Measurements from ENCODE around the gene POLR2A. TPM values are rescaled to one million over a fixed set of nuclear protein-coding genes. Genes with fewer than 3 reads are reported as not detected.

Gene POLR2A
- total and polyA plus RNA-seq, 3 experiments from 2014 or later = 69.6 to 192 (median 190) TPM

DNA sequence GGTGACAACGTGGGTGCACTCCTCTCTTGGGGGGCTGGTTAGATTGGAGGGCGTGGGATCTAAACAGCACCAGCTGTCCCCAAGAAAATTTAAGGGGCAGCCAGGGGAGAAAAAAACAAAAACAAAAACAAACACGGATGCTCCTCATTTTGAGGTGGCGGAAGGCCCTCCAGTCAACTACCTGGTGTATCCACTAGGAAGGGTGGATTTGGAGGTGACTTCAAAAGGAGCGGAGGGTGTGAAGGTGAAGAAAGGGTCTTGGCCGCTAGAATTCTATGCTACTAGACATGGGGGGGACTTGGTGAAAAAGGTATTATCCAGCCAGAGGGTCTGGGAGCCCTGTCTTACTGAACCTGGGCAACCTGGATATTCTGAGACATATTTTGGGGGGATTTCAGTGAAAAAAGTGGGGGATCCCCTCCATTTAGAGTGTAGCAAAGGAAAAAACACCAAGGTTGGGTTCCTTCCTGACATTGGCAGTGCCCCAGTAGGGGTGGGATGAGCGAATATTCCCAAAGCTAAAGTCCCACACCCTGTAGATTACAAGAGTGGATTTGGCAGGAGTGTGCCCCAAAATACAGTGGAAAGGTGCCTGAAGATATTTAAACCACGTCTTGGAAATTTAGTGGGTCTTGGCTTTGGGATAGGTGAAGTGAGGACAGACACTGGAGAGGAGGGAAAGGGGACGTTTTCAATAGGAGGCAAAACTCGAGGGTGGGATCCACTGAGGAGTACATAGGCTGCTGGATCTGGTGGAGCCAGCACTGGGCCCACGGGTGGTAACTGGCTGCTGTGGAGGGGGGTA is 45.3 kb upstream of the POLR2A start:
- H3K27me3 ChIP-seq (ENCODE audit: insufficient read depth, low read length, poor library complexity, severe bottlenecking) = peaks cover 36% of the 10 kb centered on the region
- POLR2A ChIA-PET = interaction anchor here (0.9 to 4.5 kb wide), 5 partner anchors 15 to 122 kb away, joined by 3 to 48 read pairs (median 6); partner anchors contain the start of genes POLR2A and ZBTB4

GRCh38 chr17:7439462-7440112 is 44.6 kb upstream of the POLR2A start, which contains the start of gene FGF11:
FGF11 (plus strand) TSS chr17:7439512; CDS start chr17:7439621, 109 bp downstream.
- H3K9me3 Mint-ChIP-seq = no peaks in the 10 kb centered on the region

More for the DNA sequence above, 45.3 kb upstream of the POLR2A start:
- Mint-ChIP-seq H3K27me3 (peaks cover 36 to 42% of the 10 kb centered on the region in 2 donors), H3K4me3 (peak overlapping the region; percentile 8 to 81 (median 61)), H3K4me1 (peaks cover 33 to 56% (median 46%) of the 10 kb centered on the region in 3 donors), H3K27ac (peak overlapping the region; percentile 4 to 71 (median 56)), H3K9me3 (no peaks in the 10 kb centered on the region), H3K36me3 (peaks cover 4 to 10% (median 7%) of the 10 kb centered on the region in 3 donors)
- Histone ChIP-seq H3K4me3 (ENCODE audit: low read length) (peak overlapping the region; percentile 24), H3K4me1 (ENCODE audit: insufficient read depth, low read length) (peaks cover 50% of the 10 kb centered on the region), H3K9me3 (ENCODE audit: low read length) (no peaks in the 10 kb centered on the region), H3K27ac (ENCODE audit: low read depth, low read length) (no peak overlapping the region), H3K36me3 (ENCODE audit: insufficient read depth, low read length) (no peaks in the 10 kb centered on the region)
- CTCF ChIA-PET = interaction anchor here (0.9 to 5.1 kb wide), 6 partner anchors 16 to 83 kb away, joined by 3 to 78 read pairs (median 26); partner anchors contain the start of genes POLR2A, TMEM95 and ZBTB4
- no peak for DNase-seq

DNA sequence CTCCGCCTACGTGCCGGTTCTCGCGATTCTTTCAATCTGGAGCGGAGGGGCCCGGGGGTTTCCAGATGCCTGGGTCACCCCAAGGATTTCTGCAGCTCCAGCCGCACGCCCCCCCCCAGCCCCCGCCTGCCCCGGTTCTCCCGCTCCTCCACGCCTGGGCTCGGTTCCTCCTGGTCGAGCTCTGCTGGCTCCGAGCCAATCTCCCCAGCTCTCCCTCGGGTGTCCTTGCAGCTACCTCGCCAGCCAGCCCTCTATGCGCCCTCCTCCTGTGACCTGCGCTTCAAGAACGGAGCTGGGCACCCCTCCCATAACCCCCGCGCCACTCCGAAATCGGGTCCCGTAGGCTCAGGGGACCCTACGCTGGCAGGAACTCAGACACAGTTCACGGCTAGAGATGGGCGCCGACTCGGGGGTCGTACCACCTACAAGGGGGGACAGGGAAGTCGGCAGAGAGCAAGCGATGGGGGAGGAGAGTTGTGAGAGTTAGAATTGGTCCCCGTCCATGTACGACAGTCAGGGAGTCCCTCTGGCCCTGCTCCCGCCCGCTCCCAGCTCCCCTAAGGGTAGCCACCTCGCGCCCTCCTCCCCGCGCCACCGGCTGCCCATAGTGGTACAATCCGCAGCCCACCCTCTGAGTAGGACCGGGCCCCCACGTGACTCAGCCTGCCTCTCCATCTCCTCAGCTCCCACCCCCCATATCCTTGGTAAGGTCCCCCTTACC is 43.9 kb upstream of the POLR2A start:
- CTCF ChIA-PET = interaction anchor here (1.0 to 1.6 kb wide), 4 partner anchors 39 to 120 kb away, joined by 3 to 5 read pairs (median 3); partner anchors contain the start of gene ZBTB4
- peaks cover 41 to 54% of the 10 kb centered on the region in 2 donors for H3K27me3 Mint-ChIP-seq
- peak overlapping the region in 3 of 8 donors; percentile 33 to 54 (median 39) for H3K27ac Mint-ChIP-seq
- H3K9me3 ChIP-seq (ENCODE audit: low read length) = no peaks in the 10 kb centered on the region
- no peaks in the 10 kb centered on the region for H3K9me3 Mint-ChIP-seq
- peak overlapping the region; percentile 52 to 81 (median 73) for H3K4me3 Mint-ChIP-seq
- DNase-seq = peak in 4 of 5 donors; percentile 11 to 61 (median 32)
- no peak overlapping the region for H3K27ac ChIP-seq (ENCODE audit: low read depth, low read length)
- H3K4me3 ChIP-seq (ENCODE audit: low read length) = peak overlapping the region; percentile 41
- POLR2A ChIA-PET = interaction anchor here (1.1 to 2.2 kb wide), 5 partner anchors 15 to 120 kb away, joined by 3 to 11 read pairs (median 3); partner anchors contain the start of gene ZBTB4
- H3K4me1 ChIP-seq (ENCODE audit: insufficient read depth, low read length) = peaks cover 54% of the 10 kb centered on the region
- H3K36me3 Mint-ChIP-seq = peaks cover 4 to 9% (median 7%) of the 10 kb centered on the region in 3 donors
- peaks cover 48% of the 10 kb centered on the region for H3K27me3 ChIP-seq (ENCODE audit: insufficient read depth, low read length, poor library complexity, severe bottlenecking)
- H3K36me3 ChIP-seq (ENCODE audit: insufficient read depth, low read length) = no peaks in the 10 kb centered on the region
- H3K4me1 Mint-ChIP-seq = peaks cover 34 to 58% (median 48%) of the 10 kb centered on the region in 3 donors

More at GRCh38 chr17:7439462-7440112, 44.6 kb upstream of the POLR2A start, which contains the start of gene FGF11:
- POLR2A ChIA-PET = interaction anchor here (1.1 to 2.2 kb wide), 5 partner anchors 15 to 121 kb away, joined by 3 to 11 read pairs (median 3); partner anchors contain the start of gene ZBTB4
- H3K36me3 Mint-ChIP-seq = peaks cover 4 to 10% (median 7%) of the 10 kb centered on the region in 3 donors
- peak within 1 kb of the TSS; percentile 41 for H3K4me3 ChIP-seq (ENCODE audit: low read length)
- CTCF ChIA-PET = interaction anchor here (1.0 to 5.1 kb wide), 3 partner anchors 40 to 84 kb away, joined by 3 to 78 read pairs (median 3); partner anchors contain the start of genes TMEM95 and ZBTB4
- no peaks in the 10 kb centered on the region for H3K36me3 ChIP-seq (ENCODE audit: insufficient read depth, low read length)
- peaks cover 33 to 56% (median 47%) of the 10 kb centered on the region in 3 donors for H3K4me1 Mint-ChIP-seq
- peaks cover 41 to 49% of the 10 kb centered on the region in 2 donors for H3K27me3 Mint-ChIP-seq
- peak within 1 kb of the TSS; percentile 39 to 71 (median 56) for H3K27ac Mint-ChIP-seq
- H3K4me3 Mint-ChIP-seq = peak within 1 kb of the TSS; percentile 52 to 81 (median 73)
- no peaks in the 10 kb centered on the region for H3K9me3 ChIP-seq (ENCODE audit: low read length)
- H3K27me3 ChIP-seq (ENCODE audit: insufficient read depth, low read length, poor library complexity, severe bottlenecking) = peaks cover 43% of the 10 kb centered on the region
- no peak for DNase-seq
- peaks cover 50% of the 10 kb centered on the region for H3K4me1 ChIP-seq (ENCODE audit: insufficient read depth, low read length)
- no peak within 1 kb of the TSS for H3K27ac ChIP-seq (ENCODE audit: low read depth, low read length)

DNA sequence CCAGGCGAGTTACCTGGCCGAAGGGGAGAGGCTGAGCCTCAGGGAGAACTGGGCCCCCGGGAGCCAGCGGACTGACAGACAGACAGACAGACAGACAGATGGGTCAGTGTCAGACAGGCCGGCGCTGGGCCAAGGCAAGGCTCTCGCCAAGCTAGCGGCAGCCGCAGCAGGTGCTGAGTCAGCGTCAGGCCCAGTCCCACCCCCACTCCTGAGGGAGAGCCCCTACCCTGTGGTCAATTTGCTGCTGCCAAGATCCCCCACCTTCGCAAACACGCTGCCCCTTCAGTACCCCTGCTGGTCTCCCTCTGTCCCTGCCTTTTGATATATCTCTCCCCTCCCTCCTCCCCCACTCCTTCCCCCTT is 43.4 kb upstream of the POLR2A start:
- Histone ChIP-seq H3K9me3 (ENCODE audit: low read length) (no peaks in the 10 kb centered on the region), H3K27me3 (ENCODE audit: insufficient read depth, low read length, poor library complexity, severe bottlenecking) (peaks cover 53% of the 10 kb centered on the region), H3K36me3 (ENCODE audit: insufficient read depth, low read length) (no peaks in the 10 kb centered on the region), H3K4me1 (ENCODE audit: insufficient read depth, low read length) (peaks cover 59% of the 10 kb centered on the region), H3K27ac (ENCODE audit: low read depth, low read length) (no peak overlapping the region), H3K4me3 (ENCODE audit: low read length) (no peak overlapping the region)
- peaks cover 4 to 9% (median 6%) of the 10 kb centered on the region in 3 donors for H3K36me3 Mint-ChIP-seq
- H3K27me3 Mint-ChIP-seq = peaks cover 45 to 60% of the 10 kb centered on the region in 2 donors
- H3K4me3 Mint-ChIP-seq = peak overlapping the region in 4 of 7 donors; percentile 52 to 78 (median 75)
- no peak overlapping the region for H3K27ac Mint-ChIP-seq
- H3K4me1 Mint-ChIP-seq = peaks cover 36 to 61% (median 51%) of the 10 kb centered on the region in 3 donors
- DNase-seq = no peak
- ChIA-PET POLR2A (interaction anchor here (0.5 to 2.2 kb wide), 6 partner anchors 9 to 57 kb away, joined by 3 to 11 read pairs (median 4); partner anchors contain the start of gene ZBTB4), CTCF (interaction anchor here (0.8 to 1.6 kb wide), 6 partner anchors 38 to 120 kb away, joined by 3 to 5 read pairs (median 3); partner anchors contain the start of gene ZBTB4)
- no peaks in the 10 kb centered on the region for H3K9me3 Mint-ChIP-seq

DNA sequence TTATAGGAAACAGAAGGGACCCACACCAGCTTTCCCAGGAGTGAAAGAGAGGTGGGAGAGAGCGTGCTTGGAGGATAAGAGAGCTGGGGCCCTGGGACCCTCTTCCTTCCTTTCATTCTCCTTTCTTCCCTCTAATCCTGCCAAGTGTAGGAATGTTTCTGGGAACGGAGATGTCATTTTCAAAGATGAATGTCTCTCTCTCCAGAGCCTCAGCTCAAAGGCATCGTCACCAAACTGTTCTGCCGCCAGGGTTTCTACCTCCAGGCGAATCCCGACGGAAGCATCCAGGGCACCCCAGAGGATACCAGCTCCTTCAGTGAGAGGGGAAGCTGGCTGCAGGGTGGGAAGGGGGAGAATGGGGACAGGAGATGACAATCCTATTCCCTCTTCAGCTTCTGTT is 42.9 kb upstream of the POLR2A start:
- peaks cover 4 to 12% (median 6%) of the 10 kb centered on the region in 3 donors for H3K36me3 Mint-ChIP-seq
- H3K27me3 Mint-ChIP-seq = peaks cover 48 to 64% of the 10 kb centered on the region in 2 donors
- H3K27ac Mint-ChIP-seq = no peak overlapping the region
- peaks cover 56% of the 10 kb centered on the region for H3K27me3 ChIP-seq (ENCODE audit: insufficient read depth, low read length, poor library complexity, severe bottlenecking)
- ChIA-PET POLR2A (interaction anchor here (0.5 to 2.2 kb wide), 3 partner anchors 10 to 47 kb away, joined by 4 to 11 read pairs (median 6); partner anchors contain the start of gene ZBTB4), CTCF (interaction anchor here (0.8 to 1.6 kb wide), 6 partner anchors 38 to 119 kb away, joined by 3 to 5 read pairs (median 3); partner anchors contain the start of gene ZBTB4)
- H3K27ac ChIP-seq (ENCODE audit: low read depth, low read length) = no peak overlapping the region
- H3K4me1 ChIP-seq (ENCODE audit: insufficient read depth, low read length) = peaks cover 58% of the 10 kb centered on the region
- no peak overlapping the region for H3K4me3 Mint-ChIP-seq
- H3K4me1 Mint-ChIP-seq = peaks cover 35 to 60% (median 52%) of the 10 kb centered on the region in 3 donors
- no peak overlapping the region for H3K4me3 ChIP-seq (ENCODE audit: low read length)
- no peaks in the 10 kb centered on the region for H3K9me3 Mint-ChIP-seq
- H3K9me3 ChIP-seq (ENCODE audit: low read length) = no peaks in the 10 kb centered on the region
- no peaks in the 10 kb centered on the region for H3K36me3 ChIP-seq (ENCODE audit: insufficient read depth, low read length)
- DNase-seq = no peak

DNA sequence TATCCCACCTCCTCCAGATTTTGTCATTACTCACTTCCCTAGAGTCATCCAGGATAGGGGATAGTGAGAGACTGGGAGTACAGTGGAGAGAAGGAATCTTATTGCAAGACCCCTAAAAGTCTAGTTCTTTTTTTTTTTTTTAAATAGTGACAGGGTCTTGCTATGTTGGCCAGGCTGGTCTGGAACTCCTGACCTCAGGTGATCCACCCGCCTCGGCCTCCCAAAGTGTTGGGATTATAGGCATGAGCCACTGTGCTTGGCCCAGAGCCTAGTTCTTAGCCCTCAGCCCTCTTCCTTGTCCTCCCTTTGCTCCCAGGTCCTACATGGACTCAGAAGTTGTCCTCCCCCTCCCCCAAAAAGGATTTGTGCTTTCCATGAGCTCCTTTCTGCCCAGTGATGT is 42.0 kb upstream of the POLR2A start:
- CTCF ChIA-PET = interaction anchor here (1.0 to 1.6 kb wide), 3 partner anchors 43 to 118 kb away, joined by 3 to 5 read pairs (median 3); no protein-coding TSS in a partner anchor
- H3K27me3 Mint-ChIP-seq = peaks cover 51 to 73% of the 10 kb centered on the region in 2 donors
- peaks cover 49% of the 10 kb centered on the region for H3K4me1 ChIP-seq (ENCODE audit: insufficient read depth, low read length)

More for the DNA sequence above, 42.0 kb upstream of the POLR2A start:
- no peak overlapping the region for H3K27ac ChIP-seq (ENCODE audit: low read depth, low read length)
- Mint-ChIP-seq H3K4me1 (peaks cover 33 to 54% (median 45%) of the 10 kb centered on the region in 3 donors), H3K4me3 (peak overlapping the region in 1 of 7 donors; percentile 16), H3K27ac (no peak overlapping the region), H3K9me3 (no peaks in the 10 kb centered on the region), H3K36me3 (peaks cover 4 to 12% (median 4%) of the 10 kb centered on the region in 3 donors)
- POLR2A ChIA-PET = interaction anchor here (0.6 kb wide), 1 partner anchor 80 kb away, joined by 3 read pairs; no protein-coding TSS in a partner anchor
- DNase-seq = no peak
- no peak overlapping the region for H3K4me3 ChIP-seq (ENCODE audit: low read length)
- H3K9me3 ChIP-seq (ENCODE audit: low read length) = no peaks in the 10 kb centered on the region
- no peaks in the 10 kb centered on the region for H3K36me3 ChIP-seq (ENCODE audit: insufficient read depth, low read length)
- H3K27me3 ChIP-seq (ENCODE audit: insufficient read depth, low read length, poor library complexity, severe bottlenecking) = peaks cover 59% of the 10 kb centered on the region

Data from CD8-positive, alpha-beta memory T cell (primary cell).